OCI-LY1 (cell line): ENCODE data around the gene MEGF6.

ENCODE experiments used
- H2AFZ ChIP-seq: fragments of 200-600 bp; sonication (generic), shearing (Covaris generic); 2 replicates; pipeline ENCODE4 v1.6.0; 2014; ENCODE audit warnings: antibody characterized with exemption, mild to moderate bottlenecking, low read length
- H3F3A ChIP-seq: fragments of 200-600 bp; sonication (generic), shearing (Covaris generic); 2 replicates; pipeline ENCODE4 v1.6.0; 2014; ENCODE audit warnings: mild to moderate bottlenecking, antibody characterized with exemption, low read length, moderate library complexity; ENCODE audit not compliant: insufficient read depth
- H3K27ac ChIP-seq: fragments of 200-600 bp; sonication (generic); 2 replicates; pipeline ENCODE4 v1.5.1; 2014; ENCODE audit warnings: low read length, mixed run types, mild to moderate bottlenecking, low read depth; ENCODE audit not compliant: poor library complexity, severe bottlenecking
- H3K27me3 ChIP-seq: fragments of 200-600 bp; sonication (generic); 2 replicates; pipeline ENCODE4 v1.6.0; 2014; ENCODE audit warnings: antibody characterized with exemption, mild to moderate bottlenecking, low read length, moderate library complexity; ENCODE audit not compliant: insufficient read depth
- H3K36me3 ChIP-seq: fragments of 200-600 bp; sonication (generic); 2 replicates; pipeline ENCODE4 v1.6.1; 2014; ENCODE audit warnings: mild to moderate bottlenecking, antibody characterized with exemption, low read length, moderate library complexity, mixed read lengths; ENCODE audit not compliant: insufficient read depth
- H3K4me1 ChIP-seq: fragments of 200-600 bp; sonication (generic); 2 replicates; pipeline ENCODE4 v1.5.1; 2014; ENCODE audit warnings: mild to moderate bottlenecking, low read length, moderate library complexity; ENCODE audit not compliant: insufficient read depth, severe bottlenecking
- H3K4me2 ChIP-seq: fragments of 200-600 bp; sonication (generic), shearing (Covaris generic); 2 replicates; pipeline ENCODE4 v1.6.1; 2014; ENCODE audit warnings: low read length
- H3K4me3 ChIP-seq: fragments of 200-600 bp; sonication (generic); 2 replicates; pipeline ENCODE4 v1.5.1; 2014; ENCODE audit warnings: low read length, low read depth, mild to moderate bottlenecking, mixed read lengths; ENCODE audit not compliant: poor library complexity, severe bottlenecking
- H3K79me2 ChIP-seq: fragments of 200-600 bp; shearing (Covaris generic); 2 replicates; pipeline ENCODE4 v1.6.1; 2016; ENCODE audit warnings: mixed run types, low read length, mixed read lengths; ENCODE audit not compliant: insufficient read depth
- H3K9ac ChIP-seq: fragments of 200-600 bp; sonication (generic), shearing (Covaris generic); 2 replicates; pipeline ENCODE4 v1.6.1; 2014; ENCODE audit warnings: mild to moderate bottlenecking, low read length, mixed read lengths
- H3K9me2 ChIP-seq: fragments of 200-600 bp; sonication (generic), shearing (Covaris generic); 2 replicates; pipeline ENCODE4 v1.6.1; 2014; ENCODE audit warnings: low read depth, mild to moderate bottlenecking, low read length, mixed read lengths
- H3K9me3 ChIP-seq: fragments of 200-600 bp; shearing (Covaris generic); 2 replicates; pipeline ENCODE4 v1.6.1; 2014; ENCODE audit warnings: low read length, mixed read lengths
- H4K20me1 ChIP-seq: fragments of 200-600 bp; sonication (generic), shearing (Covaris generic); 2 replicates; pipeline ENCODE4 v1.6.0; 2016; ENCODE audit warnings: mild to moderate bottlenecking, low read length; ENCODE audit not compliant: insufficient read depth
- EZH2 ChIP-seq: fragments of 200-600 bp; sonication (generic), shearing (Covaris generic); IDR thresholded peaks from 2 replicates; pipeline ENCODE4 v1.8.0; 2017; ENCODE audit warnings: borderline replicate concordance, mixed run types, mild to moderate bottlenecking, antibody characterized with exemption, low read length, moderate library complexity, mixed read lengths
- TF ChIP-seq, protein P1 (sequence below): fragments of 200-600 bp; sonication (generic), shearing (Covaris generic); IDR thresholded peaks from 2 replicates; pipeline ENCODE4 v1.5.1; 2017; ENCODE audit warnings: mild to moderate bottlenecking, antibody characterized with exemption, low read length, moderate library complexity, mixed read lengths

MEGF6 gene

DNA sequence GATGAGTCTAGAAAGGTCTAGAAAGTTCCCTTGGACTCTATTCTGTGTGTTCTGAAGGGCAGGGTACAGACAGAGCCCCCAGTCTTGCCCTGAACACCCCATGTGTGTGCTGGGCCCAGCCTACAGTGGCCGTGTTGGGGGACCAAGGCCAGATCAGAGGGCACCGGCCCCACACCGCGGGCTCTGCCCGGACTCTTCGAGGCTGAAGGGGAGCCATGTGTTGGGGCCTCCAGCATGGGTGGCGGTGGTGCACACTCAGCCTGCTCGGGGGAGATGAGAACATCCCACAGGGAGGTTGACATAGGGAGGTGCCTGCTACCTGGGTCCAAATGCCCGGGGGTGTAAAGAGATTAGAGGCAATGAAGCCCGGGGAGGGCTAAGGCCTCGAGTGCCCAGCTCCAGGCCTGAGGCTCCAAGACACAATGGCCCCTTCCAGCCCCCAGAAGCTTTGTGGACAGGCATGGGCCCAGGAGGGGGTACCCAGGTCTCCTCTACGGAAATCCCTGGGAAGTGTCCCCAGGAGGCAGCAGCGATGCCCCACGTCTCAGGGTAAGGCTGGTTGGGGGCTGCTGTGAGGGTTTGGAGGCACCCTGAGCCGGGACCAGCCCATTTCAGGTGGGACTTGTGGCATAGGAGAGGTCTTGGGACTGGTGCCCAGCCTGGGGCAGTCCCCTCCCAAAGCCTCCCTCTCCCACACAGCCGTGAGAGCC, 144.8 kb downstream of the MEGF6 start:
- Histone ChIP-seq H3K79me2 (no peaks in the 10 kb centered on the region), H3K36me3 (no peaks in the 10 kb centered on the region), H3K9me2 (no peaks in the 10 kb centered on the region), H3K4me3 (no peak overlapping the region), H3F3A (no peaks in the 10 kb centered on the region), H3K9ac (no peak overlapping the region), H3K4me2 (no peak overlapping the region), H3K9me3 (no peaks in the 10 kb centered on the region), H2AFZ (no peak overlapping the region), H3K27me3 (no peaks in the 10 kb centered on the region; the same call in 1 of the 2 replicates), H3K27ac (no peak overlapping the region), H3K4me1 (no peaks in the 10 kb centered on the region), H4K20me1 (no peaks in the 10 kb centered on the region)
- no peak for TF ChIP-seq EZH2
- TF ChIP-seq, protein P1, sequence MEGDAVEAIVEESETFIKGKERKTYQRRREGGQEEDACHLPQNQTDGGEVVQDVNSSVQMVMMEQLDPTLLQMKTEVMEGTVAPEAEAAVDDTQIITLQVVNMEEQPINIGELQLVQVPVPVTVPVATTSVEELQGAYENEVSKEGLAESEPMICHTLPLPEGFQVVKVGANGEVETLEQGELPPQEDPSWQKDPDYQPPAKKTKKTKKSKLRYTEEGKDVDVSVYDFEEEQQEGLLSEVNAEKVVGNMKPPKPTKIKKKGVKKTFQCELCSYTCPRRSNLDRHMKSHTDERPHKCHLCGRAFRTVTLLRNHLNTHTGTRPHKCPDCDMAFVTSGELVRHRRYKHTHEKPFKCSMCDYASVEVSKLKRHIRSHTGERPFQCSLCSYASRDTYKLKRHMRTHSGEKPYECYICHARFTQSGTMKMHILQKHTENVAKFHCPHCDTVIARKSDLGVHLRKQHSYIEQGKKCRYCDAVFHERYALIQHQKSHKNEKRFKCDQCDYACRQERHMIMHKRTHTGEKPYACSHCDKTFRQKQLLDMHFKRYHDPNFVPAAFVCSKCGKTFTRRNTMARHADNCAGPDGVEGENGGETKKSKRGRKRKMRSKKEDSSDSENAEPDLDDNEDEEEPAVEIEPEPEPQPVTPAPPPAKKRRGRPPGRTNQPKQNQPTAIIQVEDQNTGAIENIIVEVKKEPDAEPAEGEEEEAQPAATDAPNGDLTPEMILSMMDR: no peak

DNA sequence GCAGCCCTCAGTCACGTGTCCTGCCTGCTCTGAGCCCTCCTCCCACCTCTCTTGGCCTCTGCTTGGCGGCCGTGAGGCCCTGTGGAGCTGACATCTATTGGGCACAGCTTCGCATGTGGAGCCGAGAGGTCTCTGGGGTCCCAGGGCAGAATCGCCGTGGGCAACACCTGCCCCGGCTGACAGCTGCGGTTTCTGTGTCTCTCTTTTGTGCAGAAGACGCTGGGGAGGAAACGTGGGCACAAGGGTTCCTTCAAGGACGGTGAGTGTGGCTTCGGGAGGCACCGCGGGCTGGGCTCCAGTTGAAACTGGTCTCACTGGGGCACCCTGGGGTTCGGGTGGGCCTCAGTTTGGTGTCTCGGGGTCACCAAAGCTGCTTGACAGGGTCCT, 145.4 kb downstream of the MEGF6 start:
- Histone ChIP-seq H2AFZ (no peak overlapping the region), H3K9ac (no peak overlapping the region), H3K27me3 (no peaks in the 10 kb centered on the region; the same call in 1 of the 2 replicates), H3K4me2 (no peak overlapping the region), H3K36me3 (no peaks in the 10 kb centered on the region), H3K4me1 (no peaks in the 10 kb centered on the region), H3K9me2 (no peaks in the 10 kb centered on the region), H4K20me1 (no peaks in the 10 kb centered on the region), H3K79me2 (no peaks in the 10 kb centered on the region), H3F3A (no peaks in the 10 kb centered on the region), H3K27ac (no peak overlapping the region), H3K4me3 (no peak overlapping the region), H3K9me3 (no peaks in the 10 kb centered on the region)
- no peak for TF ChIP-seq EZH2
- TF ChIP-seq, protein P1: no peak

DNA sequence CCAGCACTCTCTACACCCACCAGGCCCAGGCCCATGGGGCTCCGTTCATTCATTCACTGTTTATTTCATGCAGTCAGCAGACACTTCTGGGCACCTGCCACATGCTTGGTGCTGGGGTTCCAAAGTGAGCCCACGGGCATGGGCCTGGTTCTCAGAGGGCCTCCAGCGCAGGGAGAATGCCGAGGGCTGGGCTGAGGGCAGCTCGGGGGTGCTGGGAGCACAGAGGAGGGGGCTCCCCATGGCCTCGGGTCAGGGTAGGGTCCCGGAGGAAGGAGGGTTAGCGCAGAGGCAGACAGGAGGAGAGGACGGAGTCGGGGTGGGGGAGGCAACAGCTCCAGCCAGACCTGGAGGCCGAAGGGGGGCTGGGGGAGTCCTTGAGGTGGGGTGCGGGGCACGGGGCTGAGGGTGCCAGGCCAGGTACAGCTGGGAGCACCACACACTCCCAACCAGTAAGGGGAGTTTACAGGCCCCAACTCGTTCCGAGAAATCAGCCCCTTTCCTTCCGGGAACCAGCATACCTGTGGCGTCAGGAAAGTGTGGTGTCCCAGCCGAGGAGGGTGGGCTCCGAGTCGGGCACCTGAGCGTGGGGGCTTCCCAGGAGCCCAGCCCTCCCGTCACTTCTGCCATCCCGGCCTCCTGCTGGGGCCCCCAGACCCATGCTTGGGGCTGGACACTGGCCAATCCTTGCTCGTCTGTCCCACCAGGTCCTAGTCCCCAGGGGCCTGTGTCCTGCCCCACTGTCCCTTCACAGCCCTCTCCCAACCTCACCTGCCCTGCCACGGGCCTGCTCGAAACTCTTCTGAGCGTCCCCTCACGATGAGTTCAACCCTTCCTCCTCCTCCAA, 146.0 kb downstream of the MEGF6 start:
- H3K36me3 ChIP-seq: no peaks in the 10 kb centered on the region
- H3K9me2 ChIP-seq: no peaks in the 10 kb centered on the region
- H2AFZ ChIP-seq: no peak overlapping the region
- no peak overlapping the region for H3K27ac ChIP-seq
- no peaks in the 10 kb centered on the region for H3K4me1 ChIP-seq
- no peak overlapping the region for H3K4me2 ChIP-seq
- H3K9ac ChIP-seq: no peak overlapping the region
- no peaks in the 10 kb centered on the region for H4K20me1 ChIP-seq
- no peaks in the 10 kb centered on the region; the same call in 1 of the 2 replicates for H3K27me3 ChIP-seq
- TF ChIP-seq EZH2: no peak
- TF ChIP-seq, protein P1: no peak
- H3K79me2 ChIP-seq: no peaks in the 10 kb centered on the region
- no peak overlapping the region for H3K4me3 ChIP-seq
- no peaks in the 10 kb centered on the region for H3F3A ChIP-seq
- no peaks in the 10 kb centered on the region for H3K9me3 ChIP-seq
